ENCODE results near the gene EXOSC5. TPM values are rescaled to one million over a fixed set of nuclear protein-coding genes. Genes with fewer than 3 reads are reported as not detected.
"Not testable (repeated sequence)": the region's sequence is repeated elsewhere in the genome, so short reads cannot be mapped to it uniquely, and the experiment has no call there.

The EXOSC5 gene
- 10.6 TPM for polyA plus RNA-seq (2013, experiment 1 of 2; ENCODE audit: insufficient read length)
- polyA plus RNA-seq (2013, experiment 2 of 2; ENCODE audit: insufficient read length): 9.9 TPM

- peak; percentile 100 for DNase-seq
Observed at GRCh38 chr19:41397086-41398049, at the start of gene EXOSC5, which contains the start of gene BCKDHA. Gene EXOSC5, minus strand, starts transcription at chr19:41397359. Its CDS starts 31 bp downstream, at chr19:41397328. Gene BCKDHA, plus strand, starts transcription at chr19:41397818. Its CDS starts 10 bp downstream, at chr19:41397828.

GRCh38 chr19:41445575-41445974, 48.4 kb upstream of the EXOSC5 start:
- no peak for DNase-seq

GRCh38 chr19:41443813-41444455, 46.8 kb upstream of the EXOSC5 start:
- no peak for DNase-seq

- no peak for DNase-seq
Observed at GRCh38 chr19:41442473-41443355, 45.6 kb upstream of the EXOSC5 start, which contains the start of gene ERICH4. Gene ERICH4, plus strand, starts transcription at chr19:41443156. Its CDS starts 14 bp downstream, at chr19:41443170.

- no peak for DNase-seq
Observed at GRCh38 chr19:41441321-41441945, 44.3 kb upstream of the EXOSC5 start.

- DNase-seq: peak; percentile 97
Observed at GRCh38 chr19:41439441-41440222, 42.5 kb upstream of the EXOSC5 start, which contains the start of gene DMAC2. Gene DMAC2, minus strand, starts transcription at chr19:41439912. Its CDS starts 13 bp downstream, at chr19:41439899.

GRCh38 chr19:41437944-41438574, 40.9 kb upstream of the EXOSC5 start:
- DNase-seq: no peak

- DNase-seq: no peak
Observed at GRCh38 chr19:41436674-41436951, 39.5 kb upstream of the EXOSC5 start.

- no peak for DNase-seq
Observed at GRCh38 chr19:41435936-41436673, 38.9 kb upstream of the EXOSC5 start.

- DNase-seq: not testable (repeated sequence)
Observed at GRCh38 chr19:41435376-41435775, 38.2 kb upstream of the EXOSC5 start.

- no peak for DNase-seq
Observed at GRCh38 chr19:41434450-41434849, 37.3 kb upstream of the EXOSC5 start.

- no peak for DNase-seq
Observed at GRCh38 chr19:41433171-41433570, 36.0 kb upstream of the EXOSC5 start.

- peak; percentile 38 for DNase-seq
Observed at GRCh38 chr19:41431426-41432386, 34.5 kb upstream of the EXOSC5 start.

GRCh38 chr19:41430922-41431321, 33.8 kb upstream of the EXOSC5 start:
- peak; percentile 39 for DNase-seq

GRCh38 chr19:41428481-41428859, 31.3 kb upstream of the EXOSC5 start:
- DNase-seq: no peak

GRCh38 chr19:41427647-41428480, 30.7 kb upstream of the EXOSC5 start:
- no peak for DNase-seq

- DNase-seq: peak; percentile 70
Observed at GRCh38 chr19:41426952-41427646, 29.9 kb upstream of the EXOSC5 start, which contains the start of gene B3GNT8. Gene B3GNT8, minus strand, starts transcription at chr19:41427374. Its CDS starts 596 bp downstream, at chr19:41426778.

Data from fibroblast of skin of scalp (primary cell).